Measurements from ENCODE around the gene IGF2BP3.

IGF2BP3 gene

DNA sequence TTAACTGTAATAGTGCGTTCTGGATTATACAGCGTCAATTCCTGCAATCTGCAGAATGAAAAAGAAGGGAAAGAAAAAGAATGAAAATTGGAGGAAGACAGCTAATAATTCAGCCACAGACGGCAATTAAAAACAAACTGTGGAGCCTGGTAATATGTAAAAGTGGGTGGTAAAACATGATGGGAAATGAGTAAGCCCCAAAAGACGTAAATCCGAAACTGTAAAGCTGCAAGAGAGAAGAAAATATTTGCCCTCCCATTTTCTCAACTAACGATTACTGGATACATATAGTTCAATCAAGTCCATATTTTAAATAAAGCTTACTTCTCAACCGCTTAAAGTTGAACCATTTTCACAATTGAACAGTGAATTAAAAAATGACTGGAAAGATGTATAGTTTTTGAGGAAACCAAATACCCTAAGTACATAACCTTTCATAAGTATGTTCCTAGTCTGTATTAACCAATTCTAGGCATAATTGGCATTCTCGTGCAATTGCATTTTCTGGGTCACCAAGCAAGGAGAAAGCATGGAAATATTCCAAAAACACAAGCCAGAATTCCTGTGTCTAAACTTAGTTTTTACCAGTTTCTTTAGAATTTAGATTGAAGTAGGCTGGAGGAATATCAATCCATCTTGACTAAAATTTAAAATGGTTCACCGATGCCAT is 126.3 kb downstream of the IGF2BP3 start:
- no peak for DNase-seq (ENCODE audit: low read depth)
- TF ChIP-seq, protein P1, sequence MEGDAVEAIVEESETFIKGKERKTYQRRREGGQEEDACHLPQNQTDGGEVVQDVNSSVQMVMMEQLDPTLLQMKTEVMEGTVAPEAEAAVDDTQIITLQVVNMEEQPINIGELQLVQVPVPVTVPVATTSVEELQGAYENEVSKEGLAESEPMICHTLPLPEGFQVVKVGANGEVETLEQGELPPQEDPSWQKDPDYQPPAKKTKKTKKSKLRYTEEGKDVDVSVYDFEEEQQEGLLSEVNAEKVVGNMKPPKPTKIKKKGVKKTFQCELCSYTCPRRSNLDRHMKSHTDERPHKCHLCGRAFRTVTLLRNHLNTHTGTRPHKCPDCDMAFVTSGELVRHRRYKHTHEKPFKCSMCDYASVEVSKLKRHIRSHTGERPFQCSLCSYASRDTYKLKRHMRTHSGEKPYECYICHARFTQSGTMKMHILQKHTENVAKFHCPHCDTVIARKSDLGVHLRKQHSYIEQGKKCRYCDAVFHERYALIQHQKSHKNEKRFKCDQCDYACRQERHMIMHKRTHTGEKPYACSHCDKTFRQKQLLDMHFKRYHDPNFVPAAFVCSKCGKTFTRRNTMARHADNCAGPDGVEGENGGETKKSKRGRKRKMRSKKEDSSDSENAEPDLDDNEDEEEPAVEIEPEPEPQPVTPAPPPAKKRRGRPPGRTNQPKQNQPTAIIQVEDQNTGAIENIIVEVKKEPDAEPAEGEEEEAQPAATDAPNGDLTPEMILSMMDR (IDR thresholded peaks at IDR 0.05; ENCODE audit: insufficient read depth, low read depth, low read length, missing control alignments) = no peak
- H3K4me3 ChIP-seq (ENCODE audit: low read depth, low read length) = no peak overlapping the region

DNA sequence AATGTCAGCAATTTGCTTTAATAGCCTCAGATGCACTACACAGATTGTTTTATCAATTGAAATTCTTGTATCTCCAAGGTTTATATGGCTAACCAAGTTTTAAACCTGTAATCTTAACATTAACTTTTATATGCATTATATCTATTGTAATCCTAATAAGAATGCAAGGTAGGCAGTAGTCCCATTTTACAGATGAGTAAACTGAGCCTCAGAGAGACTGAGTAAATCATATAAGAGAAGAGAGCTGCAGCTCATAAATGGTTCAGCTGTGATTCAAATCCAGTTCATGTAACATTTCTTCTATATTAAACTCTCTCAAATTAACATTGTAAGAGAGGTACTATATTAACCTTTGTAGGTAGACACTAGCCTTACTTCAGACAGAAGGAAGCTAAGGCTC is 127.2 kb downstream of the IGF2BP3 start:
- TF ChIP-seq, protein P1 (IDR thresholded peaks at IDR 0.05; ENCODE audit: insufficient read depth, low read depth, low read length, missing control alignments) = no peak
- DNase-seq (ENCODE audit: low read depth) = no peak
- no peak overlapping the region for H3K4me3 ChIP-seq (ENCODE audit: low read depth, low read length)

DNA sequence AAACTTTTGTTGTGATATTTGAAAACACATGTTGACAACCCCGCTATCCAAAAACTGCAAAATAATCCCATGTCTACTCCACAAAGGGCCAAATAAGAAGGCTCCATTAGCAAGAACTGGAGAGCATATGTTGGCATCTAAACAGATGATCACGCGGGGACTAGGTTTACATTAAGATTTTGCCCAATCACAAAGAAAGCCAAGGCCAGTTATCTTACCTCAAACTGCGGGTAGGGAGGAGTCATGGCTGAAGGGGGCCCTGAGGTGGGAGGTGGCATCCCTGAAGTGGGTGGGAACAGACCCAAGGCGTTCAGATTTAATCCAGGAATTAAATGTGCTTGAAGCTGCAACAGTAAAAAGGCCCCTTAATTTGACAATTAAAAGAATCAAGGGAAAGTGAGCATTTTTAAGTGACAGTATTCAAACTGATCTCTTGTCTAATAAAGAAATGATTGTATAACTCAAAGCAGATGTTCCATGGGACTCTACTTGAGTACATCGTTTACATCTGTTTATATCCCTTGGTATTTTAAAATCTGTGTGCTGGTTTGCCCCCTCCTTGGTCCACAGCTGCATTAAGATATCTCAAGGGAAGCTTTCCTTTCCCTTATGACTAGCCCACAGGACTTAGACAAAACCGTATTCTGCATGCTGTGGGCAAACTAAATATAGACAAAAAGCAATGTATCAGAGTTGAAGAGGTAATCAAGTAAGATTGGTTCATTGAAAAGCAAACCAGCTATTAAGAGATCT is 128.3 kb downstream of the IGF2BP3 start:
- TF ChIP-seq, protein P1 (IDR thresholded peaks at IDR 0.05; ENCODE audit: insufficient read depth, low read depth, low read length, missing control alignments) = no peak
- DNase-seq (ENCODE audit: low read depth) = no peak
- no peak overlapping the region for H3K4me3 ChIP-seq (ENCODE audit: low read depth, low read length)

DNA sequence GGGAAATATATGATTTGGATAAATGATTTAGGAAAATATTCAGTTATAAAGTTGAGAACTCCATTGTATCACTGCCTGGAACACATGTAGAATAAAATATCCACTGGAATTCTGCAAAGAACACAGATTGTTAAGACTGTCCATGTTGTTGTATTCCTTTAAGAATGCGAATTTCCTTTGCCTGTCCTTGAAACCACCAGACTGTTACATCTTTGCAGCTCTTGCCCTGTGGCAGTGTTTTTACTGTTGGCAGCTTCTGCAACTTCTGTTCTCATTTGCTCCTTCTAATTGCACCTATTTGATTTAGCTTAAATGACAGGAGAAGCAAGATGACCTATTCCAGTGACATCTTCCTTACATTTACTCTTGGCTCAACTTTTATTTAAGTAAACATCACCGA is 131.4 kb downstream of the IGF2BP3 start:
- no peak for DNase-seq (ENCODE audit: low read depth)
- no peak overlapping the region for H3K4me3 ChIP-seq (ENCODE audit: low read depth, low read length)
- TF ChIP-seq, protein P1 (IDR thresholded peaks at IDR 0.05; ENCODE audit: insufficient read depth, low read depth, low read length, missing control alignments) = no peak

DNA sequence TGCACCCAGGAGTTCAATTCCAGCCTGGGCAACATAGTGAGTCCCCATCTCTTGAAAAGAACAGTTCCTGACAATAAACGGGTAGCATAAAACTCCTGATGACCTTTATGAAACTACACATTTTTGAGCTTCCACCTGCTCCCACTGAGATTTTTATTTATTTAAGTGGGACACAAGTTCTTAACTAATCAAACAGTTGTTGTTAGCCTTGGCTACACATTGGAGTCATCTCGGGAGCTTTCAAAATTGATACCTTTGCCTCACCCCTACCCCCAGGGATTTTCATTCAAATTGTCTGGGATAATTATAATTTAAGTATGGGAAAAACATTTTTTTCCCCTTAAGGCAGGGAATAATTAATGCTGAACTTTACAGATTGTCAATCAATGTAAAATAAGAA is 131.9 kb downstream of the IGF2BP3 start:
- TF ChIP-seq, protein P1 (IDR thresholded peaks at IDR 0.05; ENCODE audit: insufficient read depth, low read depth, low read length, missing control alignments) = no peak
- DNase-seq (ENCODE audit: low read depth) = no peak
- H3K4me3 ChIP-seq (ENCODE audit: low read depth, low read length) = no peak overlapping the region

DNA sequence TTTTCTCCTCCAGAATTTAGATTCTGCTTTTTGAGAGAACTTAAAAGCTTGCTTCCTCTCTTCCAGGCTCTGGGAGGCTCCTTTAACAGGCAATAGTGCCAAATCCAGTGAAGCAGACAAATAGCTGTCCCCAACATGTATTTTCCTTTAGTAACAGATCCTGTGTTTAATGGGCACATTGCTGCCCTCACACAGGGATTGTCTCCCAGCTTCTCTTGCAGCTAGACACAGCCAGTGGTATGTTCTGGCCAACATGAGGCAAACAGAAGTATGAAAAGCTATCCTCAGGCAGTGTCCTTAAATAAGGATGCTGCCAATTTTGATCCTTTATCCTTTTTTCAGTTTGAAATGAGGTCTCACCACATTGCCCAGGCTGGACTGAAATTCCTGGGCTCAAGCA is 132.9 kb downstream of the IGF2BP3 start:
- H3K4me3 ChIP-seq (ENCODE audit: low read depth, low read length) = no peak overlapping the region
- TF ChIP-seq, protein P1 (IDR thresholded peaks at IDR 0.05; ENCODE audit: insufficient read depth, low read depth, low read length, missing control alignments) = no peak
- no peak for DNase-seq (ENCODE audit: low read depth)

Data from GM12865 (cell line).